Muscle layer of duodenum (tissue), 2 donors: ENCODE measurements around the gene TARS1.
A peak's percentile ranks its signal among the peaks of the same experiment; 100 is the strongest.

Experiments used
- H3K27ac ChIP-seq: one replicate; pipeline ENCODE4 v1.7.0; 2013; ENCODE audit warnings: mild to moderate bottlenecking, low read length
- H3K27me3 ChIP-seq: one replicate; pipeline ENCODE4 v1.7.0; 2013; ENCODE audit warnings: low read depth, mild to moderate bottlenecking, control low read depth, low read length
- H3K36me3 ChIP-seq, 2 donors: one replicate each; pipeline ENCODE4 v1.7.0; 2013; ENCODE audit warnings: low read length in 2 of 2, control low read depth in 1 of 2, mild to moderate bottlenecking in 1 of 2; ENCODE audit not compliant: insufficient read depth in 2 of 2, control insufficient read depth in 1 of 2
- H3K4me1 ChIP-seq, 2 donors: one replicate each; pipeline ENCODE4 v1.7.0; 2013; ENCODE audit warnings: low read length in 2 of 2, mild to moderate bottlenecking in 2 of 2, control low read depth in 1 of 2, moderate library complexity in 1 of 2; ENCODE audit not compliant: insufficient read depth in 2 of 2, control insufficient read depth in 1 of 2
- H3K4me3 ChIP-seq, 2 donors: one replicate each; pipeline ENCODE4 v1.7.0; 2013; ENCODE audit warnings: low read length in 2 of 2, low read depth in 1 of 2, mild to moderate bottlenecking in 1 of 2
- H3K9me3 ChIP-seq, 2 donors: one replicate each; pipeline ENCODE4 v1.7.0; 2013; ENCODE audit warnings: low read length in 2 of 2, control low read depth in 1 of 2, mild to moderate bottlenecking in 1 of 2; ENCODE audit not compliant: control insufficient read depth in 1 of 2
- donor health status: healthy.

The TARS1 gene

DNA sequence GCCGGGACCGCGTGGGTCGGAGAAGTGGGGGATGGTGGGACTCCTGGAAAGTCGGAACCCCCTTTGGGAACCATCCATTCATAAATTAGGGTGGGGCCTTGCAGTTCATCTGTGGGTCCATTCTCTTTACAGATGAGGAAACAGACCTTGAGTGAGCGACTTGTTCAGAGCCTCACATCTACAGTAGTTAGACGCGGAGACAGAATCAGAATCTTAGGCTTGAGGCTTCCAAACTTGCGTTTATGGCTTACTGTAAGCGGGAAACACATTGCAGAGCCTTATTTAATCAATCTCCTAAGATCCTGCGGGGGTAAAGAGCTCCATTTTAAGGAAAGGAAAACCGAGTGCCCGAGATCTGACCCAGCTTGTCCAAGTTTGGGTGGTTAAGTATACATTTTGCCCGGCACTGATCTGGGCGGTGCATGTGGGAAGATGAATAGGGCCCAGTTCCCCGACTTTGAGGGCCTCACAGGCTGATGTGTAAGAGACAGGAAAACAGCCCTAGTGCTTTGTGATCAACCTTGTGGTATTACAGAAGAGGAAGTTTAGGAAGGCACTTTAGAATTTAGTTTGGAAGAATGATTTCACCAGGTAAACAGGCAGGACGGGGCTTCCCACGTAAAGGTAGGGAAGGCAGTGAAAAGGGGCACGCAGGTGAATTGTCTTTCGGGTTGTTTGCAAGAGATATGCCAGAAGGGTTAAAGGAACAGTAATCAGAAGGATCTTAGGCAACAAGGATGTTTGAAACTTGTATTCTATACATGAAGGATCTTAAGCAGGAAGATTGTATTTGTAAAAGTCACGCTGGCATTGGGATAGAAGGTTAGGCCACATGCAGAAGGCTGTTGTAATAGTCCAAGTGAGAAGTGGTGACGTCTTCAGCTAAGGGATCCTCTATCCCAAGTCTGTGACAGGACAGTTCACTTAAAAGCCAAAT is 744 bp downstream of the TARS1 start:
- Histone ChIP-seq H3K27ac (peak overlapping the region; percentile 99), H3K4me3 (peak overlapping the region; percentile 83 to 99), H3K9me3 (no peaks in the 10 kb centered on the region), H3K36me3 (peaks cover 14 to 21% of the 10 kb centered on the region in 2 donors), H3K27me3 (no peaks in the 10 kb centered on the region), H3K4me1 (peaks cover 0 to 29% of the 10 kb centered on the region in 2 donors)

- H3K27me3 ChIP-seq = no peaks in the 10 kb centered on the region
- no peak overlapping the region for H3K27ac ChIP-seq
- no peaks in the 10 kb centered on the region for H3K9me3 ChIP-seq
- no peak overlapping the region for H3K4me3 ChIP-seq
- H3K4me1 ChIP-seq = peaks cover 0 to 35% of the 10 kb centered on the region in 2 donors
- peaks cover 25 to 32% of the 10 kb centered on the region in 2 donors for H3K36me3 ChIP-seq
Observed at GRCh38 chr5:33444542-33444941, 3.8 kb downstream of the TARS1 start.

DNA sequence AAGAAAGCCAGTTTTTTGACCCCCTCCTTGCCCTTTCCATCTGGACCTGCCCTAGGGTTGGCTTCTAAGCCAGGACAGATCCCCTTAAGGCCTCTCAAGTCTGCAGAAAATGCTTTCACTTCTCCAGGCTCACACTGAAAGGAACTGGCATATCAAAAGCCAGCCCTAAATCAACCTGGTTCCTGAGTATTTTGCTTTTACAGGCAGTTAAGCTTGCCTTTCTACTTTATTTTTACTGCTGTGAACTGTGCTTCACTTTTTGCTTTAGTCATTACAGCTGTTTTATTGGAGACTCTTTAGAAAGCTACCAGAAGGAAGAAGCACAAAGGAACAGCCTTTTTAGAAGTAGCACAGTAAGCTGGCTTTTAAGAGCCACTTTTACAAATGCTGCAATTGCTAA is 5.0 kb downstream of the TARS1 start:
- Histone ChIP-seq H3K4me1 (peaks cover 0 to 34% of the 10 kb centered on the region in 2 donors), H3K27ac (no peak overlapping the region), H3K4me3 (no peak overlapping the region), H3K36me3 (peaks cover 29 to 35% of the 10 kb centered on the region in 2 donors), H3K9me3 (no peaks in the 10 kb centered on the region), H3K27me3 (no peaks in the 10 kb centered on the region)

DNA sequence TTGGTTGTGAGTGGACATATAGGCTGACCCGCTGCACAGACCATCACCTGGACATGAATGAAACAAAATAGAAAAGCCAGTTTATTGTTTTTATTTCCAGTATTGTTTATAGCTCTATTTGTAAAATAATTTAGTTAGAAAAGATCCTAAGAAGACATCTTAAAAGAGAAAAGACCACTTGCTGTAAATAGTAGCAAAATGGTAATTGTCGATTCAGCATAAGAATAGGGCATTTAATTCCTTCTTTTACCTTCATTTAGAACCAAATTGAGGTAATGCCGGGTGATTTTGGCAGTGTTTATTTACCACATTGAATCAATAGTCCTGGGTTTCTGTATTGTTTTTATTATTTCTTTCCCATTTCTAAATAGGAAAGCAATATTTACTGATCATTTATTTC is 7.4 kb downstream of the TARS1 start:
- Histone ChIP-seq H3K4me1 (peaks cover 0 to 25% of the 10 kb centered on the region in 2 donors), H3K9me3 (no peaks in the 10 kb centered on the region), H3K27me3 (no peaks in the 10 kb centered on the region), H3K36me3 (peaks cover 29 to 39% of the 10 kb centered on the region in 2 donors), H3K4me3 (no peak overlapping the region), H3K27ac (no peak overlapping the region)

- H3K27me3 ChIP-seq = no peaks in the 10 kb centered on the region
- H3K4me3 ChIP-seq = no peak overlapping the region
- no peak overlapping the region for H3K27ac ChIP-seq
- H3K9me3 ChIP-seq = no peaks in the 10 kb centered on the region
- no peaks in the 10 kb centered on the region for H3K4me1 ChIP-seq
- H3K36me3 ChIP-seq = peaks cover 78 to 79% of the 10 kb centered on the region in 2 donors
Observed at GRCh38 chr5:33457126-33457525, 16.4 kb downstream of the TARS1 start.

DNA sequence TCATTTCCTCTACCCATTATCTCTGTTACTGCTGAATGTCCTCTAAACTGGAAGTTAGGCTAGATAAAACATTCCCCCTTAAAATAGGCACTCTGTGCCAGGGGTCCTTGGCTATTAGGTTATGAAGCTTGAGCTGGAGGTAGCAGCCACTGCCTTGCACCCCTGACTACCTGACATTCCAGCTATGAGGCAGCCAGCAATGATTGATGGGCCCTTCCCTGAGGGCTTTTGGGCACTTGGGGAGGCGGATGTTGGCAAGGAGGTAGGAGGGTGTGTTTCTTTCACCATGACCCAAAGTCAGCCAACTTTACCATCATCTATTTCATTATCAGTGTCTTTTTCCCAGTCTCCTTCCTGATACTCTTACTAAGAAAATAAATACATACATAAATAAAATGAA is 17.1 kb downstream of the TARS1 start:
- Histone ChIP-seq H3K27ac (no peak overlapping the region), H3K9me3 (no peaks in the 10 kb centered on the region), H3K27me3 (no peaks in the 10 kb centered on the region), H3K36me3 (peaks cover 85 to 86% of the 10 kb centered on the region in 2 donors), H3K4me1 (no peaks in the 10 kb centered on the region), H3K4me3 (no peak overlapping the region)

- H3K4me3 ChIP-seq = no peak overlapping the region
- H3K36me3 ChIP-seq = peaks cover 91 to 93% of the 10 kb centered on the region in 2 donors
- H3K9me3 ChIP-seq = no peaks in the 10 kb centered on the region
- H3K27ac ChIP-seq = no peak overlapping the region
- no peaks in the 10 kb centered on the region for H3K27me3 ChIP-seq
- H3K4me1 ChIP-seq = no peaks in the 10 kb centered on the region
Observed at GRCh38 chr5:33460210-33460609, 19.4 kb downstream of the TARS1 start.

DNA sequence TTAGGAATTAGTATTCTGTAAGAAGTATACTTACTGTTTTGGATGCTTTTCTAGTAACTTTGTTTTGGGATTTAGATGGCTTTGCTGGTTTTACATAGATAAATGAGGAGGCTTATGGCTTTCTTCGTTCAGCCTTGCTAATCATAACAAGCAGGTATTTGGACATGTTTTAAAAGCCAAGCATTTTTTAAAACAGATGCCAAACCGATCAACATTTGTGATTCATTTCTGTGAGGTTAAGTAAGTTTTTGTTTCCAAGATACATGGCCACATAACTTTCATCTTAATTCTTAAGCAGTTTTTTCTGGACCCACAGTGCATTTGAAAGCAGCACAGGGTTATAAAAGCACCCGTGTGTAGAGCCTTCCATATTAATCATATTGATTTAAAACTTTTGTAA is 21.7 kb downstream of the TARS1 start:
- Histone ChIP-seq H3K27me3 (no peaks in the 10 kb centered on the region), H3K4me3 (no peak overlapping the region), H3K4me1 (no peaks in the 10 kb centered on the region), H3K9me3 (no peaks in the 10 kb centered on the region), H3K27ac (no peak overlapping the region), H3K36me3 (peaks cover 83 to 91% of the 10 kb centered on the region in 2 donors)

DNA sequence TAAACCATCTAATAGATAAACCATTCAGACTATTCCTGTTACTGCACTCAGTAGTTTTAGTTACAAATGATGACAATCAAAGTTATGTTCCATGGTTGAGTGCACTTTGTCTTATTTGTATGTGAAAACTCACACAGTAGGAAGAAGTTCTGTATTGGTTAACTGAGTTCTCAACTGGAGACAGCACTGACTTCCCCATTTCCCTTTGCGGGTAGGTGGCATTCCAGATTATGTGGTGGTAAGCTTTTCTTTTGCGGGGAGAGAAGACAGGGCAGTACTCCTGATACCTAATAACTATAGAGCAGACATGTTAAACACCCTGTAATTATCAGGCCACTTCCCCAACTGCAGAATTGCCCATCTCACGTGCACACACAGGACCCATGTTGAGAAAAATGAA is 24.4 kb downstream of the TARS1 start:
- no peaks in the 10 kb centered on the region for H3K27me3 ChIP-seq
- no peak overlapping the region for H3K27ac ChIP-seq
- peaks cover 72 to 91% of the 10 kb centered on the region in 2 donors for H3K36me3 ChIP-seq
- H3K4me3 ChIP-seq = no peak overlapping the region
- no peaks in the 10 kb centered on the region for H3K4me1 ChIP-seq
- no peaks in the 10 kb centered on the region for H3K9me3 ChIP-seq

DNA sequence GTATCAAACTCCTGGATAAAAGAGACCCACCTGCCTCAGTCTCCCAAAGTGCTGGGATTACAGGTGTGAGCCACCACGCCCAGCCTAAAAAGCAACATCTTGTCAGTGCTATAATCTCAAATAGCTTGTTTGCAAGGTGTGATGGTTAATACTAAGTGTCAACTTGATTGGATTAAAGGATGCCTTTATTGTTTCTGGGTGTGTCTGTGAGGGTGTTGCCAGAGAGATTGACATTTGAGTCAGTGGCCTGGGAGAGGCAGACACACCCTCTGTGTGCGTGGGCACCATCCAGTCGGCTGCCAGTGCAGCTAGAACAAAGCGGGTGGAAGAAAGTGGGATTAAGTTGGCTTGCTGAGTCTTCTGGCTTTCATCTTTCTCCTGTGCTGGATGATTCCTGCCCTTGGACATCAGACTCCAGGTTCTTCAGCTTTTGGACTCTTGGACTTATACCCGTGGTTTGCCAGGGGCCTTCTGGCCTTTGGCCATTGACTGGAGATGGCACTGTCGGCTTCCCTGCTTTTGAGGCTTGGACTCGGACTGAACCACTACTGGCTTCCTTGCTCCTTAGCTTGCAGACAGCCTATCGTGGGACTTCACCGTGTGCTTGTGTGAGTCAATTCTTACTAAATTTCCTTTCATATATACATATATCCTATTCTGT is 28.1 kb downstream of the TARS1 start:
- Histone ChIP-seq H3K27ac (no peak overlapping the region), H3K4me1 (no peaks in the 10 kb centered on the region), H3K36me3 (peaks cover 41 to 78% of the 10 kb centered on the region in 2 donors), H3K27me3 (no peaks in the 10 kb centered on the region), H3K4me3 (no peak overlapping the region), H3K9me3 (no peaks in the 10 kb centered on the region)

DNA sequence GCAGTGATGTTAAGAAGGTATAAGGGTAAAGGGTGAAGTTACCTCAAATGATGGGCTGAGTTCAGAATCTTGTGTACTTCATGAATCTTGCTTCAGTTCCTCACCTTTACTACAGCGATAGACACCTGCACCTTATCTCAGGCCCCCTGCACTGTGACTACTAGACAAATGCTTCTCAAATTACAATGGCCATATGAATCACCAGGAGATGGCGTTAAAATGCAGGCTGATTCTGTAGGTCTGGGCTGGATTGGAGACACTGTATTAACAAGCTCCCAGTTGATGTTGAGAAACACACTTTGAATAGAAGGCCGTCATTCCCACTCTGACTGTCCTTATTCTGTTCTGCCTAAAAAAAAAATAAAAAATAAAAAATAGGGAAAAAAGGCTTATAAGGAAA is 29.8 kb downstream of the TARS1 start:
- H3K4me3 ChIP-seq = no peak overlapping the region
- H3K27me3 ChIP-seq = no peaks in the 10 kb centered on the region
- no peaks in the 10 kb centered on the region for H3K9me3 ChIP-seq
- no peak overlapping the region for H3K27ac ChIP-seq
- no peaks in the 10 kb centered on the region for H3K4me1 ChIP-seq
- H3K36me3 ChIP-seq = peaks cover 34 to 80% of the 10 kb centered on the region in 2 donors
